ENCODE measurements around the gene FERMT3. TPM values are rescaled to one million over a fixed set of nuclear protein-coding genes. Genes with fewer than 3 reads are reported as not detected.

FERMT3 gene
- total and polyA plus RNA-seq, 2 of the 13 experiments (the other 11 are each of a cell fraction or from before 2014, with no cell fraction given): 0.29 TPM; not detected in 1

- TF ChIP-seq KIAA2018 (CRISPR knock-in tag; IDR thresholded peaks at IDR 0.05; ENCODE audit: borderline replicate concordance) (no peak), ZNF724P (CRISPR knock-in tag; IDR thresholded peaks at IDR 0.05; ENCODE audit: borderline replicate concordance) (no peak), ZMAT5 (CRISPR knock-in tag; IDR thresholded peaks at IDR 0.05; ENCODE audit: borderline replicate concordance, low read depth) (no peak), LBX2 (CRISPR knock-in tag; IDR thresholded peaks at IDR 0.05; ENCODE audit: borderline replicate concordance) (no peak), ZNF451 (CRISPR knock-in tag; IDR thresholded peaks at IDR 0.05) (peak; percentile 50; the same call in 1 of the 2 replicates), TBX2 (CRISPR knock-in tag; IDR thresholded peaks at IDR 0.05; ENCODE audit: borderline replicate concordance) (peak; percentile 51; the same call in 1 of the 2 replicates), E2F2 (CRISPR knock-in tag; IDR thresholded peaks at IDR 0.05; ENCODE audit: borderline replicate concordance) (no peak), ZNF230 (CRISPR knock-in tag; IDR thresholded peaks at IDR 0.05) (peak; percentile 13; the same call in 1 of the 2 replicates), PHF20 (CRISPR knock-in tag; IDR thresholded peaks at IDR 0.05) (no peak), POLR2AphosphoS5 (IDR thresholded peaks at IDR 0.05; ENCODE audit: low read depth, low read length) (no peak), DNMT1 (CRISPR knock-in tag; IDR thresholded peaks at IDR 0.05) (no peak), TAF1 (CRISPR knock-in tag; IDR thresholded peaks at IDR 0.05) (peak; percentile 26; the same call in 1 of the 2 replicates), THAP9 (CRISPR knock-in tag; IDR thresholded peaks at IDR 0.05; ENCODE audit: borderline replicate concordance) (0 out of 2 replicates have a peak, but pooled peaks have one; percentile 60)
Observed at GRCh38 chr11:64245797-64246620, 39.5 kb downstream of the FERMT3 start (continued).
